AG09309 (cell line): ENCODE measurements around the gene GRID1.
"Not testable (repeated sequence)": the region's sequence is repeated elsewhere in the genome, so short reads cannot be mapped to it uniquely, and the experiment has no call there.

Experiments used
- DNase-seq: peaks from one replicate; pipeline ENCODE4 v3.0.0-alpha.2; 2010; ENCODE audit warnings: low read depth
- H3K4me3 ChIP-seq: 2 replicates; pipeline ENCODE4 v1.5.1; 2011; ENCODE audit warnings: mild to moderate bottlenecking, low read depth, low read length, moderate library complexity; ENCODE audit not compliant: control insufficient read depth
- CTCF ChIP-seq: IDR thresholded peaks from 2 replicates; pipeline ENCODE4 v1.5.1; 2011; ENCODE audit warnings: mild to moderate bottlenecking, low read depth, low read length, inconsistent platforms; ENCODE audit not compliant: insufficient read depth, control insufficient read depth; ENCODE audit errors: missing control alignments

GRID1 gene

GRCh38 chr10:86109421-86109820, 257.2 kb downstream of the GRID1 start:
- no peak overlapping the region for H3K4me3 ChIP-seq
- TF ChIP-seq CTCF, result no peak
- DNase-seq, result no peak

- H3K4me3 ChIP-seq, result no peak overlapping the region
- no peak for TF ChIP-seq CTCF
- DNase-seq, result no peak
Observed at GRCh38 chr10:86108696-86109095, 257.9 kb downstream of the GRID1 start.

- H3K4me3 ChIP-seq, DNase-seq: not testable (repeated sequence)
Observed at GRCh38 chr10:86107611-86108310, 258.8 kb downstream of the GRID1 start.

- H3K4me3 ChIP-seq, result no peak overlapping the region
- DNase-seq, result no peak
- no peak for TF ChIP-seq CTCF
Observed at GRCh38 chr10:86107131-86107530, 259.5 kb downstream of the GRID1 start.

GRCh38 chr10:86106616-86107015, 260.0 kb downstream of the GRID1 start:
- no peak for TF ChIP-seq CTCF
- no peak for DNase-seq
- no peak overlapping the region for H3K4me3 ChIP-seq

- DNase-seq, result no peak
- no peak overlapping the region for H3K4me3 ChIP-seq
- TF ChIP-seq CTCF, result no peak
Observed at GRCh38 chr10:86105640-86106039, 261.0 kb downstream of the GRID1 start.

GRCh38 chr10:86105181-86105580, 261.4 kb downstream of the GRID1 start:
- DNase-seq, result no peak
- no peak for TF ChIP-seq CTCF
- no peak overlapping the region for H3K4me3 ChIP-seq
